Hepatocyte (in vitro differentiated cells): ENCODE results near the gene SMIM21.

ENCODE experiments used
- CTCF ChIP-seq: fragments of 200-600 bp; sonication (generic); IDR thresholded peaks from 2 replicates; pipeline ENCODE4 v1.5.1; 2016; ENCODE audit warnings: antibody characterized with exemption, mild to moderate bottlenecking; ENCODE audit not compliant: poor library complexity
- EZH2 ChIP-seq: fragments of 200-600 bp; sonication (generic); IDR thresholded peaks from 2 replicates; pipeline ENCODE4 v1.6.1; 2016; ENCODE audit warnings: antibody characterized with exemption, mild to moderate bottlenecking, borderline replicate concordance
- EZH2phosphoT487 ChIP-seq: fragments of 200-600 bp; sonication (generic); IDR thresholded peaks from one replicate; pipeline ENCODE4 v1.6.1; 2018; ENCODE audit warnings: antibody characterized with exemption, mild to moderate bottlenecking, low read depth, moderate library complexity; ENCODE audit not compliant: unreplicated experiment, severe bottlenecking

GRCh38 chr18:75363446-75364225, 63.9 kb downstream of the SMIM21 start:
- no peak for TF ChIP-seq EZH2phosphoT487
- no peak for TF ChIP-seq CTCF
- TF ChIP-seq EZH2: no peak
